Prostate gland (tissue), 2 donors: ENCODE data around the gene PSMB10. TPM values are rescaled to one million over a fixed set of nuclear protein-coding genes. Genes with fewer than 3 reads are reported as not detected.
"Not testable (repeated sequence)": the region's sequence is repeated elsewhere in the genome, so short reads cannot be mapped to it uniquely, and the experiment has no call there.

Source experiments
- DNase-seq: peaks from one replicate; pipeline ENCODE4 v3.0.0-alpha.2; 2019; ENCODE audit warnings: low spot score
- H3K27ac ChIP-seq, 2 donors: fragments of 200-600 bp; sonication (generic); 2 replicates each; pipeline ENCODE4 v1.5.1; 2017 to 2019
- H3K27me3 ChIP-seq: fragments of 200-600 bp; sonication (generic); replicated peaks from 2 replicates; pipeline ENCODE4 v1.5.1; 2019; ENCODE audit not compliant: insufficient read depth
- H3K36me3 ChIP-seq, 2 donors: fragments of 200-600 bp; sonication (generic); 1 replicate in 1 of 2; 2 replicates in 1 of 2; pipeline versions ENCODE4 v1.5.1 to v1.8.1; 2017 to 2019
- H3K4me1 ChIP-seq: fragments of 200-600 bp; sonication (generic); replicated peaks from 2 replicates; pipeline ENCODE4 v1.5.1; 2019
- H3K4me3 ChIP-seq, 2 donors: fragments of 200-600 bp; sonication (generic); 2 replicates each; pipeline ENCODE4 v1.5.1; 2017 to 2019
- H3K9me3 ChIP-seq: fragments of 200-600 bp; sonication (generic); 2 replicates; pipeline ENCODE4 v1.5.1; 2017
- CTCF ChIP-seq, 4 experiments: fragments of 200-600 bp in 2 of 4; fragments of 450-650 bp in 2 of 4; sonication (generic) in 2 of 4; IDR thresholded peaks; 1 replicate in 3 of 4; 2 replicates in 1 of 4; pipeline ENCODE4 v1.5.1; 2016 to 2019; ENCODE audit warnings: antibody characterized with exemption in 4 of 4, mild to moderate bottlenecking in 2 of 4, moderate library complexity in 2 of 4
- POLR2A ChIP-seq: fragments of 450-650 bp; IDR thresholded peaks from one replicate; pipeline ENCODE4 v1.6.1; 2016; ENCODE audit warnings: antibody characterized with exemption, mild to moderate bottlenecking
- POLR2AphosphoS5 ChIP-seq: sonication (generic); formaldehyde crosslinking; IDR thresholded peaks from one replicate; pipeline ENCODE4 v1.6.1; 2017; ENCODE audit warnings: antibody characterized with exemption
- WGBS: methylation state at CpG from one replicate; pipeline ENCODE4 v1.1.5; 2018; 5-methylcytosine and 5-hydroxymethylcytosine counted together
- intact Hi-C: fragments of 100-400 bp; cut with DNase I; formaldehyde crosslinking; loops from one replicate; pipeline ENCODE4 v1.14.2; 2022
- total RNA-seq, 2 donors: library from RNA; depleted of rRNA; stranded (reverse); fragments of >200 nt; gene quantifications; one replicate each; pipeline ENCODE4 v1.1.0, GENCODE V29; 2016

Gene PSMB10
- total RNA-seq, 2 donors from 2014 or later = 29.9 to 42.5 TPM

GRCh38 chr16:67977005-67977404 is 40.4 kb upstream of the PSMB10 start:
- Histone ChIP-seq H3K4me3 (no peak overlapping the region), H3K27me3 (no peaks in the 10 kb centered on the region), H3K36me3 (no peaks in the 10 kb centered on the region), H3K4me1 (no peaks in the 10 kb centered on the region), H3K9me3 (no peaks in the 10 kb centered on the region), H3K27ac (no peak overlapping the region)
- intact Hi-C loops = no loop called here
- DNase-seq = no peak
- TF ChIP-seq POLR2A (no peak), CTCF (IDR thresholded peaks at IDR 0.05) (no peak), POLR2AphosphoS5 (no peak)
- 62% methylated on average over 5 of the region's 5 CpGs for WGBS

- H3K4me1 ChIP-seq = no peaks in the 10 kb centered on the region
- H3K4me3 ChIP-seq = no peak overlapping the region
- WGBS = 97% methylated on average over 2 of the region's 2 CpGs
- no peak for DNase-seq
- no peak for TF ChIP-seq POLR2A
- TF ChIP-seq POLR2AphosphoS5 = no peak
- TF ChIP-seq CTCF (IDR thresholded peaks at IDR 0.05) = no peak
- H3K36me3 ChIP-seq = no peaks in the 10 kb centered on the region
- H3K27ac ChIP-seq = no peak overlapping the region
- no peaks in the 10 kb centered on the region for H3K27me3 ChIP-seq
- intact Hi-C loops = no loop called here
- H3K9me3 ChIP-seq = no peaks in the 10 kb centered on the region
Observed at GRCh38 chr16:67976205-67976604, 39.6 kb upstream of the PSMB10 start.

GRCh38 chr16:67975321-67976105 is 38.9 kb upstream of the PSMB10 start:
- TF ChIP-seq POLR2A (no peak), POLR2AphosphoS5 (no peak), CTCF (IDR thresholded peaks at IDR 0.05) (no peak)
- Histone ChIP-seq H3K4me3 (no peak overlapping the region), H3K9me3 (no peaks in the 10 kb centered on the region), H3K27ac (no peak overlapping the region), H3K4me1 (no peaks in the 10 kb centered on the region), H3K27me3 (no peaks in the 10 kb centered on the region), H3K36me3 (no peaks in the 10 kb centered on the region)
- 65% methylated on average over 14 of the region's 14 CpGs for WGBS
- intact Hi-C loops = no loop called here
- no peak for DNase-seq

GRCh38 chr16:67972285-67972684 is 35.6 kb upstream of the PSMB10 start:
- WGBS = 89% methylated on average over 7 of the region's 7 CpGs
- H3K27me3 ChIP-seq, H3K4me3 ChIP-seq, H3K36me3 ChIP-seq, intact Hi-C loops, H3K9me3 ChIP-seq, DNase-seq, H3K27ac ChIP-seq, H3K4me1 ChIP-seq: not testable (repeated sequence)

- intact Hi-C loops = no loop called here
- Histone ChIP-seq H3K27me3 (no peaks in the 10 kb centered on the region), H3K27ac (no peak overlapping the region), H3K36me3 (no peaks in the 10 kb centered on the region), H3K4me3 (no peak overlapping the region), H3K9me3 (no peaks in the 10 kb centered on the region), H3K4me1 (peaks cover 8% of the 10 kb centered on the region)
- WGBS = 94% methylated on average over 9 of the region's 9 CpGs
- TF ChIP-seq POLR2AphosphoS5 (no peak), POLR2A (no peak), CTCF (IDR thresholded peaks at IDR 0.05) (no peak)
- no peak for DNase-seq
Observed at GRCh38 chr16:67971111-67971510, 34.5 kb upstream of the PSMB10 start.
